Measurements from ENCODE around the gene TRIM44.

DNA sequence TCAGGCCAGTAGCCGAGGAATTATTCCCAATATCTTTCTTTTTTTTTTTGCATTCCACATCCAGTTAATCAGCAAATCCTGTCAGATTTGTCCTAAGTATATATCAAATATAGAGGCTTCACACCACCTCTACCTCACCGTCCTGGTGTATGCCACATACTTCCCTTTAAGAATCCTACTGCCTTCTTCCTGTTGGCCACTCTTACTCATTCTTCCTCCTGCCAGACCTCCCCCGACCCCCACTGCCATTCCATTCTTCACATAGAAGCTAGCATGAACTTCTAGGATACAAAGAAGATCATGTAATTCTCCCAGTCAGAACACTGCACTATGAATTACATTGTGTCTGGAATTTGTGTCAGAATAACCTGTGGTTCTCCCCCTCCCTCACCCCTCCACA lies 89.5 kb downstream of the TRIM44 start:
- TF ChIP-seq, protein P1, sequence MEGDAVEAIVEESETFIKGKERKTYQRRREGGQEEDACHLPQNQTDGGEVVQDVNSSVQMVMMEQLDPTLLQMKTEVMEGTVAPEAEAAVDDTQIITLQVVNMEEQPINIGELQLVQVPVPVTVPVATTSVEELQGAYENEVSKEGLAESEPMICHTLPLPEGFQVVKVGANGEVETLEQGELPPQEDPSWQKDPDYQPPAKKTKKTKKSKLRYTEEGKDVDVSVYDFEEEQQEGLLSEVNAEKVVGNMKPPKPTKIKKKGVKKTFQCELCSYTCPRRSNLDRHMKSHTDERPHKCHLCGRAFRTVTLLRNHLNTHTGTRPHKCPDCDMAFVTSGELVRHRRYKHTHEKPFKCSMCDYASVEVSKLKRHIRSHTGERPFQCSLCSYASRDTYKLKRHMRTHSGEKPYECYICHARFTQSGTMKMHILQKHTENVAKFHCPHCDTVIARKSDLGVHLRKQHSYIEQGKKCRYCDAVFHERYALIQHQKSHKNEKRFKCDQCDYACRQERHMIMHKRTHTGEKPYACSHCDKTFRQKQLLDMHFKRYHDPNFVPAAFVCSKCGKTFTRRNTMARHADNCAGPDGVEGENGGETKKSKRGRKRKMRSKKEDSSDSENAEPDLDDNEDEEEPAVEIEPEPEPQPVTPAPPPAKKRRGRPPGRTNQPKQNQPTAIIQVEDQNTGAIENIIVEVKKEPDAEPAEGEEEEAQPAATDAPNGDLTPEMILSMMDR (IDR thresholded peaks at IDR 0.05) = no peak
- TF ChIP-seq POLR2A (IDR thresholded peaks at IDR 0.05) = no peak

Measured in testis (tissue), 2 donors.